Adrenal gland (tissue), 12 donors: ENCODE results near the gene HOXD10. TPM values are rescaled to one million over a fixed set of nuclear protein-coding genes. Genes with fewer than 3 reads are reported as not detected.
A peak's percentile ranks its signal among the peaks of the same experiment; 100 is the strongest.

Experiments used
- DNase-seq, 7 donors: peaks; one replicate each; pipeline ENCODE4 v3.0.0-alpha.2; 2019 to 2020
- H3K27ac ChIP-seq, 5 donors: fragments of 200-600 bp; sonication (generic) in 4 of 5; 1 replicate in 3 of 5; 2 replicates in 2 of 5; pipeline versions ENCODE4 v1.5.1 to v1.8.0; 2016 to 2020; ENCODE audit warnings: mild to moderate bottlenecking in 1 of 5
- H3K27me3 ChIP-seq: fragments of 200-600 bp; 2 replicates; pipeline ENCODE4 v1.8.0; 2021
- H3K36me3 ChIP-seq, 2 donors: fragments of 200-600 bp; replicated peaks in 1 of 2; 1 replicate in 1 of 2; 2 replicates in 1 of 2; pipeline versions ENCODE4 v1.5.1 to v1.8.0; 2018 to 2022
- H3K4me1 ChIP-seq, 2 donors: fragments of 200-600 bp; replicated peaks in 1 of 2; 1 replicate in 1 of 2; 2 replicates in 1 of 2; pipeline versions ENCODE4 v1.5.1 to v1.8.0; 2018 to 2021
- H3K4me3 ChIP-seq, 4 donors: fragments of 200-600 bp; sonication (generic) in 3 of 4; one replicate each; pipeline ENCODE4 v1.5.1; 2016 to 2018
- H3K9me3 ChIP-seq, 3 donors: fragments of 200-600 bp; sonication (generic) in 1 of 3; replicated peaks in 1 of 3; 1 replicate in 2 of 3; 2 replicates in 1 of 3; pipeline versions ENCODE4 v1.5.1 to v1.8.0; 2016 to 2021
- POLR2A ChIP-seq, 2 donors: fragments of 450-650 bp; IDR thresholded peaks; one replicate each; pipeline ENCODE4 v1.6.1; 2017; ENCODE audit warnings: antibody characterized with exemption in 2 of 2, mild to moderate bottlenecking in 2 of 2, moderate library complexity in 1 of 2
- WGBS, 4 donors: extraction: QIAGEN DNeasy Blood & Tissue Kit in 2 of 4; methylation state at CpG; one replicate each; pipeline versions ENCODE4 v1.1.5 to v1.1.7; 2013 to 2017; 5-methylcytosine and 5-hydroxymethylcytosine counted together
- intact Hi-C, 2 donors: fragments of 100-400 bp; cut with DNase I; formaldehyde crosslinking; loops; one replicate each; pipeline versions ENCODE4 v1.14.1 to v1.15.0; 2022 to 2023
- polyA plus RNA-seq, 3 donors: library from polyadenylated mRNA; stranded (reverse); fragments of 200-250 nt in 2 of 3; fragments of 350-450 nt in 1 of 3; fragmentation: Illumina TruSeq in 1 of 3; extraction: RNeasy Lipid Tissue Mini Kit (QIAGEN cat#74804) in 1 of 3; gene quantifications; one replicate each; pipeline ENCODE4 v1.2.3, GENCODE V29; 2013 to 2014
- total RNA-seq, 9 donors: library from RNA; depleted of rRNA in 4 of 9; stranded (reverse); fragments of >200 nt in 4 of 9; fragments of 120-200 nt in 1 of 9; fragmentation: NEBNext Ultra II Directional in 1 of 9; extraction: Animal tissue kit (Norgen Biotek cat#: 25700) in 1 of 9; gene quantifications; one replicate each; pipeline versions ENCODE4 v1.1.0 to v1.2.4, GENCODE V29; 2013 to 2023
- TF ChIP-seq, protein P1 (sequence below), 6 experiments: fragments of 450-650 bp in 4 of 6; fragments of 200-600 bp in 2 of 6; sonication (generic) in 1 of 6; IDR thresholded peaks; 1 replicate in 5 of 6; 2 replicates in 1 of 6; pipeline versions ENCODE4 v1.5.1 to v1.8.0; 2016 to 2021; ENCODE audit warnings: antibody characterized with exemption in 6 of 6, mild to moderate bottlenecking in 2 of 6, moderate library complexity in 1 of 6
- donor health status: healthy with polysubstance abuse.
- donor health status: Bipolar disorder and iron deficiency.
- donor health status: DM: yes; HTN: yes; CAD: no.
- donor health status: DM: no; HTN: no; CAD: no.
- donor health status: DM: no; HTN: no; CAD: no.
- donor health status: DM: yes; HTN: yes; CAD: no.

Gene HOXD10
- total and polyA plus RNA-seq, 12 donors, result 0.11 to 0.33 (median 0.18) TPM; not detected in 8

DNA sequence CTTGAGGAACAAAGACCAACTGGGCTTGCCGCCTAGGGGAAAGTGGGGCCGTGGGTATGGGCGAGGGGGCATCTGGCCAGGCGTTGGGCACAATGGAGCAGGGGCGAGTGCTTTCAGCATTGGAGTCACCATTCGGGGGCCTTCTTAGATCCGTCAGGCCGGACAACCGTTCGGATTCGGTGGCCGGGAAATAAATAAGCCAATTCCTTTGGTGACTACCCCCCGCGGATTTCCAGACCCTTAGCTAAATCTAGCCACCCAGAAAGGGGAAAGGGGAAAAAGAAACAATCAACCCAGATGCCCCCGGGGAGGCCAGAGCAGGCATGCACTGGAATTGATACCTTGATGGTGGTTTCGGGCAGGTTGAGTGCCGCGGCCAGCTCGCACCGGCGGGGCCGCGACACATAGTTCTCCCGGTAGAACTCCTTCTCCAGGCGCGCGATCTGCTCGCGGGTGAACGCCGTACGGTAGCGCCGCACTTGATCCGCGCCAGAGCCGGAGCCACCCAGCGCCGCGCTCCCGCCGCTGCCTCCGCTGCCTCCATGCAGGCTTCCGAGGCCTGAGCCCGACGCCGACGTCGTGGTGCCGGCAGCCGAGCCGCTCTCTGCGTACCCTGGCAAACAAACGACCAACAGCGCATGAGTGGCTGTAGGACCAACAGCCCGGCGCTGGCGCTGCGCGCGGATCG is 34.6 kb upstream of the HOXD10 start:
- TF ChIP-seq POLR2A (IDR thresholded peaks at IDR 0.05), result no peak
- TF ChIP-seq, protein P1, sequence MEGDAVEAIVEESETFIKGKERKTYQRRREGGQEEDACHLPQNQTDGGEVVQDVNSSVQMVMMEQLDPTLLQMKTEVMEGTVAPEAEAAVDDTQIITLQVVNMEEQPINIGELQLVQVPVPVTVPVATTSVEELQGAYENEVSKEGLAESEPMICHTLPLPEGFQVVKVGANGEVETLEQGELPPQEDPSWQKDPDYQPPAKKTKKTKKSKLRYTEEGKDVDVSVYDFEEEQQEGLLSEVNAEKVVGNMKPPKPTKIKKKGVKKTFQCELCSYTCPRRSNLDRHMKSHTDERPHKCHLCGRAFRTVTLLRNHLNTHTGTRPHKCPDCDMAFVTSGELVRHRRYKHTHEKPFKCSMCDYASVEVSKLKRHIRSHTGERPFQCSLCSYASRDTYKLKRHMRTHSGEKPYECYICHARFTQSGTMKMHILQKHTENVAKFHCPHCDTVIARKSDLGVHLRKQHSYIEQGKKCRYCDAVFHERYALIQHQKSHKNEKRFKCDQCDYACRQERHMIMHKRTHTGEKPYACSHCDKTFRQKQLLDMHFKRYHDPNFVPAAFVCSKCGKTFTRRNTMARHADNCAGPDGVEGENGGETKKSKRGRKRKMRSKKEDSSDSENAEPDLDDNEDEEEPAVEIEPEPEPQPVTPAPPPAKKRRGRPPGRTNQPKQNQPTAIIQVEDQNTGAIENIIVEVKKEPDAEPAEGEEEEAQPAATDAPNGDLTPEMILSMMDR (IDR thresholded peaks at IDR 0.05), result no peak
- peaks cover 97% of the 10 kb centered on the region for H3K27me3 ChIP-seq
- H3K9me3 ChIP-seq, result no peaks in the 10 kb centered on the region
- intact Hi-C loops, result loop anchor here (5.0 to 10.0 kb wide), 2 partner anchors 395 to 397 kb away; no protein-coding TSS in a partner anchor
- peak in 1 of 7 donors; percentile 20 for DNase-seq
- WGBS, 4 donors, result 10 to 13% (median 11%) methylated on average over 17 to 62 of the region's 62 CpGs
- no peak overlapping the region for H3K4me3 ChIP-seq
- H3K27ac ChIP-seq, result no peak overlapping the region
- no peaks in the 10 kb centered on the region for H3K36me3 ChIP-seq
- peaks cover 0 to 4% of the 10 kb centered on the region in 2 donors for H3K4me1 ChIP-seq

GRCh38 chr2:176082525-176082823 is 34.1 kb upstream of the HOXD10 start:
- no peak for DNase-seq
- 11 to 18% (median 16%) methylated on average over 10 of the region's 10 CpGs for WGBS, 4 donors
- Histone ChIP-seq H3K36me3 (no peaks in the 10 kb centered on the region), H3K9me3 (no peaks in the 10 kb centered on the region), H3K27ac (no peak overlapping the region), H3K4me3 (no peak overlapping the region), H3K4me1 (peaks cover 0 to 4% of the 10 kb centered on the region in 2 donors), H3K27me3 (peaks cover 97% of the 10 kb centered on the region)
- intact Hi-C loops, result loop anchor here (5.0 to 10.0 kb wide), 2 partner anchors 395 to 398 kb away; no protein-coding TSS in a partner anchor
- TF ChIP-seq POLR2A (IDR thresholded peaks at IDR 0.05), result no peak
- TF ChIP-seq, protein P1 (IDR thresholded peaks at IDR 0.05), result no peak

DNA sequence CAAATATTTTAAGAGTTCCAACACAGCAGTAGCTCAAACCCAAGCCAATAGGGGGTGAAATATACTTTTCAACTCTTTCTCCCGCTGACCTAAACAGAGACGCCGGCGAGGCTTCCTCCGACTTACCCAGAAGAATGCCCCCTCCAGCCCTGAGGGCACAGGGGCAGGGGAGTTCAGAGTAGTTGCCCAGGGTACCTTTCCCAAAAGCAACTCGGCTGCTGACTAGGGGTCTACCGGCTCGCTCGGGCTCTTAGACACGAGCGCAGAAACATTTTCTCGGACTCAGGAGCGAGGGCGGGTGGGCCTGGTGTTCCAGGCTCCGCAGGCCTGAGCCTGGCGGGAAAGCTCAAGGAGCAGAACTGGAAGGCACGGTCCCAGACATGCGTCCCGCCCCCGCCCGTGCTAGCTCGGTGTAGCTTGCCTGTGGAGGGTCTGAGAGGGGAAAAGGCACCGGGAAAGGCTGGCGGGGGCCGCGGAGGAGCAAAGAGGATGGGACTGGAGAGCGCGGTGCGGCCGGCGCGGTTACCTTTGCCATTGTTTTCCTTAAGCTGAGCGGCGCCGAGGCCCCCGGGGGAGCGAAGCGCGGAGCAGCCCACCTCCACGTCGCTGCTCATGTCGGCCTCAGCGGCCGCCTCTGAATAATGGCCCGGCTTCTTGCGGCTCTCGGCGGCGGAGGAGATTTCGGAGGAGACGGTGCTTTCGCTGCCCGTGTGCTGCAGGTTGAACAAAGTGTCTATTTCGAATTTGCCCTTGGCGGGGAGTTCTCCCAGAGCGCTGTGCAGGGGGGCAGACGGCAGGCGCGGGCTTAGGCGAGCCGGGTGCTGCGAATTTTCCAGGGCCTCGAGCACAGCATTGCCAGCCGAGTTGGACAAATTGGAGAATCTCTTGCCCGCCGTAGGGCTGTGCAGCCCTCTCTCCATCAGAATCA is 33.5 kb upstream of the HOXD10 start:
- H3K4me1 ChIP-seq, result peaks cover under 1 to 7% of the 10 kb centered on the region in 2 donors
- 5 to 9% (median 8%) methylated on average over 17 to 66 of the region's 66 CpGs for WGBS, 4 donors
- H3K9me3 ChIP-seq, result no peaks in the 10 kb centered on the region
- H3K27ac ChIP-seq, result no peak overlapping the region
- no peak for TF ChIP-seq POLR2A (IDR thresholded peaks at IDR 0.05)
- TF ChIP-seq, protein P1 (IDR thresholded peaks at IDR 0.05), result no peak
- intact Hi-C loops, result loop anchor here (5.0 to 10.0 kb wide), 2 partner anchors 396 to 398 kb away; no protein-coding TSS in a partner anchor
- no peaks in the 10 kb centered on the region for H3K36me3 ChIP-seq
- peaks cover 97% of the 10 kb centered on the region for H3K27me3 ChIP-seq
- no peak overlapping the region for H3K4me3 ChIP-seq
- DNase-seq, result peak in 1 of 7 donors; percentile 37

DNA sequence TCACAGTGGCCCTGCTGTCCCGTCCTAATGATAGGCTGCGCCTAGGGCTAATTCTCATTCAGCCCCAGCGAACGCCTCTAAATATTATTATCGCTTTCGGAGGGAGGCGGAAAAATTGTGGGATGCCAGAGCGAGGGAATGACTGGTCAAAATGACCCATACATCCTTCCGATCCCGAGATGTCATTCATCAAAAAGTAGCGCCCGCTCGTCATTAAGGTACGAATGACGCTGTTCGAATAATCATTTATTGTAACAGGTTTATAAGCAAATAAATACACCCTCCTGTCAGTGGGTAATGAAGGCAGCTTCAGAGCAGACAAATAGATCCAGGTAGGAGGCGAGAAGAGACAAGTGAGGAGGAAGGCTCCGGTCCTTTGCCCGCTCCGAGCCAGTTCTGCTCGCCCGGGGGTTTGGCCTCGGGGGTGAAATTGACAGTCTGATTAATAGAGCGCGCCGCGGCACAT is 32.7 kb upstream of the HOXD10 start, which contains the start of gene EVX2:
Gene EVX2, minus strand, starts transcription at position 167 of the 466 bp plus-strand sequence. CDS start 186 bp downstream, outside the sequence.
- H3K27me3 ChIP-seq, result peaks cover 97% of the 10 kb centered on the region
- no peak within 1 kb of the TSS for H3K4me3 ChIP-seq
- TF ChIP-seq, protein P1 (IDR thresholded peaks at IDR 0.05), result no peak
- no peak for TF ChIP-seq POLR2A (IDR thresholded peaks at IDR 0.05)
- no peak within 1 kb of the TSS for H3K27ac ChIP-seq
- H3K9me3 ChIP-seq, result no peaks in the 10 kb centered on the region
- peaks cover 4 to 11% of the 10 kb centered on the region in 2 donors for H3K4me1 ChIP-seq
- intact Hi-C loops, result loop anchor here (5.0 to 10.0 kb wide), 2 partner anchors 397 to 399 kb away; no protein-coding TSS in a partner anchor
- DNase-seq, result peak in 1 of 7 donors; percentile 21
- H3K36me3 ChIP-seq, result no peaks in the 10 kb centered on the region
- 15 to 19% (median 17%) methylated on average over 27 of the region's 27 CpGs for WGBS, 4 donors
